Keratinocyte (primary cell): Measurements from ENCODE around the gene KATNA1.

ENCODE experiments used
- CTCF ChIP-seq, 3 experiments: IDR thresholded peaks in 1 of 3; conservative IDR thresholded peaks in 1 of 3; optimal IDR thresholded peaks in 1 of 3; 2 replicates in 2 of 3; 3 replicates in 1 of 3; pipeline versions ENCODE3 to v1.5.1; 2011; ENCODE audit warnings: low read length in 3 of 3, mild to moderate bottlenecking in 3 of 3, moderate library complexity in 2 of 3, control low read depth in 1 of 3, inconsistent platforms in 1 of 3; ENCODE audit not compliant: insufficient read depth in 2 of 3; ENCODE audit errors: extremely low read depth in 1 of 3
- EZH2 ChIP-seq: IDR thresholded peaks from one replicate; pipeline ENCODE4 v1.6.1; 2012; ENCODE audit warnings: inconsistent platforms, mild to moderate bottlenecking, low read length, moderate library complexity

- TF ChIP-seq CTCF (optimal IDR thresholded peaks at IDR 0.05 in 1 of 3, IDR thresholded peaks at IDR 0.05 in 1 of 3, conservative IDR thresholded peaks at IDR 0.05 in 1 of 3; ENCODE audit: extremely low read depth in 1 of 3, insufficient read depth in 2 of 3, low read length in 3 of 3) (no peak), EZH2 (no peak)
Measured at GRCh38 chr6:149694921-149695320, 46.4 kb upstream of the KATNA1 start.
